Right cardiac atrium (tissue), 5 donors: Measurements from ENCODE around the gene KIF12. TPM values are rescaled to one million over a fixed set of nuclear protein-coding genes. Genes with fewer than 3 reads are reported as not detected.

ENCODE experiments used
- ATAC-seq, 2 donors: fragments of 200-7000 bp; cut with Tn5 transposase; one replicate each; pipeline versions ENCODE4 v1.8.0 to v1.9.1; 2020; ENCODE audit warnings: moderate library complexity in 2 of 2, mild to moderate bottlenecking in 1 of 2
- DNase-seq, 3 donors: peaks; one replicate each; pipeline ENCODE4 v3.0.0-alpha.2; 2020
- H3K27ac ChIP-seq: one replicate; pipeline ENCODE4 v1.5.1; 2013; ENCODE audit warnings: mild to moderate bottlenecking, low read length, control low read depth, moderate library complexity
- H3K27me3 ChIP-seq: one replicate; pipeline ENCODE4 v1.6.1; 2013; ENCODE audit not compliant: control insufficient read depth, insufficient read depth
- H3K4me1 ChIP-seq: one replicate; pipeline ENCODE4 v1.6.1; 2013; ENCODE audit warnings: low read length; ENCODE audit not compliant: control insufficient read depth, insufficient read depth
- H3K4me3 ChIP-seq: one replicate; pipeline ENCODE4 v1.5.1; 2013; ENCODE audit warnings: low read length, control low read depth
- H3K9me3 ChIP-seq: one replicate; pipeline ENCODE4 v1.6.1; 2013; ENCODE audit warnings: low read length; ENCODE audit not compliant: control insufficient read depth
- WGBS: extraction: QIAGEN DNeasy Blood & Tissue Kit; methylation state at CpG from one replicate; pipeline ENCODE4 v1.1.7; 2013; 5-methylcytosine and 5-hydroxymethylcytosine counted together
- intact Hi-C, 4 donors: fragments of 100-400 bp; cut with DNase I; formaldehyde crosslinking; loops; one replicate each; pipeline versions ENCODE4 v1.11.0 to v1.14.0; 2022 to 2023
- polyA plus RNA-seq: library from polyadenylated mRNA; stranded (reverse); fragments of 200-250 nt; gene quantifications from one replicate; pipeline ENCODE4 v1.2.3, GENCODE V29; 2013
- total RNA-seq, 4 donors: library from RNA; stranded (reverse); fragmentation: NEBNext Ultra II Directional; extraction: Animal tissue kit (Norgen Biotek cat#: 25700); gene quantifications; one replicate each; pipeline ENCODE4 v1.2.1, GENCODE V29; 2021
- donor health status: healthy with polysubstance abuse.
- donor health status: DM: no; HTN: yes; CAD: no.
- donor health status: DM: no; HTN: no; CAD: no.
- donor health status: DM: no; HTN: yes; CAD: no; lungs with severe emphysema.
- donor health status: DM: yes; HTN: yes; CAD: no.

KIF12 gene
- total and polyA plus RNA-seq, 5 donors: 0.11 to 0.44 (median 0.23) TPM; not detected in 2

GRCh38 chr9:114123031-114123977 lies 24.2 kb upstream of the KIF12 start:
- intact Hi-C loops: no loop called here
- no peaks in the 10 kb centered on the region for H3K9me3 ChIP-seq
- DNase-seq (no peak), ATAC-seq (no peak)
- H3K4me1 ChIP-seq: no peaks in the 10 kb centered on the region
- H3K27ac ChIP-seq: no peak overlapping the region
- no peak overlapping the region for H3K4me3 ChIP-seq
- H3K27me3 ChIP-seq: no peaks in the 10 kb centered on the region
- 87% methylated on average over 9 of the region's 9 CpGs for WGBS

- WGBS: 86% methylated on average over 9 of the region's 9 CpGs
- intact Hi-C loops: no loop called here
- Histone ChIP-seq H3K4me1 (no peaks in the 10 kb centered on the region), H3K9me3 (no peaks in the 10 kb centered on the region), H3K27ac (no peak overlapping the region), H3K27me3 (no peaks in the 10 kb centered on the region), H3K4me3 (no peak overlapping the region)
- ATAC-seq: no peak
- no peak for DNase-seq
Measured at GRCh38 chr9:114122136-114123027, 23.3 kb upstream of the KIF12 start.

DNA sequence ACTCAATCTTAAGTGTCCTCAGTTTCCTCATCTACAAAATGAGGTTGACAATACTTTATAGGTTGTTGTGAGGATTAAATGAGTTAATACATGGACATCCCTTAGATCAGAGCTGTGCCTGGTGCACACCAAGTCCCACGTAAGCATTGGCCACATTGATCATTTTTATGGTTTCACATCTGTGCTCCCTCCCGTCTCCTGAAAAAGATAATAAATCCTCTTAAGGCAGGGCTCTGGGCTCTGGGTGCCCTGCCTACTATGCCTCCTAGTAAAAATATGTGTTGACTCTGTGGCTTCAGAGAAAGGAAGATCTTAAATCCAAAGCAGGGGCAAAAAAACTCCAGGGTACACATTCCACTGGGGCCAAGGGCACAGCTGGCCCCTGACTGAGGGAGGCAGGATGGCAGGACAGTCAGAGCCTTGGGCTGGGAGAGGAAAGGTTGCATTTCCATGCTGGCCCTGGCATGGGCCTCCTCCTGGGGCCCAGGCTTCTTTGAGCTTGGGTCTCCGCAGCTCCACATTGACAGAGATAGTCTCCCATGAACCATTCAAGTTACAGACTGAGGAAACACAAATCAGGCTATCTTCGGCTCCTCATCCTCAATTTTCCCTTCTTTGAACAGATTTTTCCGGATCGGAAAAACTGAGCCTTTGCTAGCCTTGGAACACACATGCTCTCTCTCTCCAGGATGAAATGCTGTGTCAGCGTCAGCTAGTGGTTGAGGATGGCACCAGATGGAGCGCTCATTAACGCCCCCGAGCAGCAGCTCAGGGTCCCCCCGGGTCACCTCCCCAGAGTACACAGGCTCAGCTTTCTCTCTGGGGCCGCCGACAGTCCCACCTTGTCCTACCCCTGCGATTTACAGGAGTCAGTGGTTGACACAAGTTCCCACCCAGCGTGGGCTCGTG lies 22.4 kb upstream of the KIF12 start:
- DNase-seq (no peak), ATAC-seq (no peak)
- no peak overlapping the region for H3K27ac ChIP-seq
- peaks cover 2% of the 10 kb centered on the region for H3K4me1 ChIP-seq
- WGBS: 76% methylated on average over 16 of the region's 16 CpGs
- no peaks in the 10 kb centered on the region for H3K27me3 ChIP-seq
- H3K4me3 ChIP-seq: no peak overlapping the region
- intact Hi-C loops: no loop called here
- no peaks in the 10 kb centered on the region for H3K9me3 ChIP-seq

GRCh38 chr9:114120192-114121014 lies 21.3 kb upstream of the KIF12 start:
- H3K4me1 ChIP-seq: peaks cover 5% of the 10 kb centered on the region
- no peak overlapping the region for H3K4me3 ChIP-seq
- no peaks in the 10 kb centered on the region for H3K27me3 ChIP-seq
- H3K9me3 ChIP-seq: no peaks in the 10 kb centered on the region
- 64% methylated on average over 4 of the region's 4 CpGs for WGBS
- intact Hi-C loops: no loop called here
- no peak for ATAC-seq
- no peak overlapping the region for H3K27ac ChIP-seq
- no peak for DNase-seq

- Histone ChIP-seq H3K4me3 (no peak overlapping the region), H3K4me1 (peaks cover 5% of the 10 kb centered on the region), H3K9me3 (no peaks in the 10 kb centered on the region), H3K27me3 (no peaks in the 10 kb centered on the region), H3K27ac (no peak overlapping the region)
- DNase-seq (no peak), ATAC-seq (no peak)
- WGBS: 63% methylated on average over 9 of the region's 9 CpGs
- intact Hi-C loops: no loop called here
Measured at GRCh38 chr9:114119242-114120191, 20.4 kb upstream of the KIF12 start.

DNA sequence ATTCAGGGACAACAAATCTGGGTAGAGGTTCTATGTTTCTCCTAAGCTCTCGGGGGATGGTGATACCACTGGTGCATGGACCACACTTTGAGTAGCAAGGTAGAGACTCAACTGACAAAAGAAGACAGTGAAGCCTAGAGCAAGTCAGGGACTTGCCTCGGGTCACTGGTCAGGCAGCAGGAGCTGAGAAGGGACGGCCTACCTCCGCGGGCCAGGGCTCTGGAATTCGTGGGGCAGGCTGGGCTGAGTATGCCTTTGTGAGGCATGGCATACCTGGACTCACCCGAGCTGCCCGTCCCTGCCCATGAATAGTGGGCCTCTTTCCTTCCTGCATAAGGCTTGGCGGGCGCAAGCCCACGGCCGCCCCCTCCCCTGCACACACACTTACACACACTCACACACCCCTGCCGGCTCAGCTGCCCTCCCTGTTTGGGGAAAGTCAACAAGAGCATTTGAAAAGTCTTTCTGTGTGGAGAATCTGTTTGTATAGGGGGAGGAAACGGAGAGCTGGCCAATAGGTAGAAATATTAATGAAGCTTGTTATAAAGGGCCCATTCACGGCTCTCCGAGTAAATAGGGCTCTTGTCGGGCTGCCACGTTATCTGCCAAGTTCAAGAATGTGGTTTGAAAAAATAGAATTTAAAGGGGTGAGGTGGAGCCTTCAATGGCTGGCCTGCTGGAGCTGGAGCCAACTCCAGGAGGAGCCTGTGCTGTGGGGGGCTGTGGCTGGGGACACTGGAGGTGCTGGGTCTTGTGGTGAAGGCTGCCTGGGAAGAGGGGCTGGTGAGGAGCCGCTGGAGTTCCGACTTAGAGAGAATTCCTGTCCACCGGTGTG lies 19.1 kb upstream of the KIF12 start:
- Histone ChIP-seq H3K4me1 (peaks cover 8% of the 10 kb centered on the region), H3K27me3 (no peaks in the 10 kb centered on the region), H3K4me3 (no peak overlapping the region), H3K9me3 (no peaks in the 10 kb centered on the region), H3K27ac (no peak overlapping the region)
- DNase-seq: no peak
- 67% methylated on average over 21 of the region's 21 CpGs for WGBS
- ATAC-seq: no peak
- intact Hi-C loops: no loop called here

- no peak overlapping the region for H3K4me3 ChIP-seq
- H3K27me3 ChIP-seq: no peaks in the 10 kb centered on the region
- H3K9me3 ChIP-seq: no peaks in the 10 kb centered on the region
- H3K4me1 ChIP-seq: peaks cover 10% of the 10 kb centered on the region
- DNase-seq (no peak), ATAC-seq (no peak)
- intact Hi-C loops: no loop called here
- 92% methylated on average over 7 of the region's 7 CpGs for WGBS
- no peak overlapping the region for H3K27ac ChIP-seq
Measured at GRCh38 chr9:114117614-114117995, 18.5 kb upstream of the KIF12 start.

- intact Hi-C loops: no loop called here
Measured at GRCh38 chr9:114116126-114116747, 17.1 kb upstream of the KIF12 start.

More at GRCh38 chr9:114116126-114116747, 17.1 kb upstream of the KIF12 start:
- Histone ChIP-seq H3K9me3 (no peaks in the 10 kb centered on the region), H3K4me3 (no peak overlapping the region), H3K4me1 (peaks cover 10% of the 10 kb centered on the region), H3K27ac (no peak overlapping the region), H3K27me3 (no peaks in the 10 kb centered on the region)
- DNase-seq: peak; percentile 52 to 82 (median 81)
- ATAC-seq: peak; percentile 60 to 66
- 63% methylated on average over 12 of the region's 12 CpGs for WGBS
